ENCODE results near the gene PLD4. TPM values are rescaled to one million over a fixed set of nuclear protein-coding genes. Genes with fewer than 3 reads are reported as not detected.

The PLD4 gene
- total and polyA plus RNA-seq, 9 of the 15 experiments (the other 6 are each of a cell fraction or from before 2014, with no cell fraction given): 0.18 to 0.24 TPM; not detected in 7

DNA sequence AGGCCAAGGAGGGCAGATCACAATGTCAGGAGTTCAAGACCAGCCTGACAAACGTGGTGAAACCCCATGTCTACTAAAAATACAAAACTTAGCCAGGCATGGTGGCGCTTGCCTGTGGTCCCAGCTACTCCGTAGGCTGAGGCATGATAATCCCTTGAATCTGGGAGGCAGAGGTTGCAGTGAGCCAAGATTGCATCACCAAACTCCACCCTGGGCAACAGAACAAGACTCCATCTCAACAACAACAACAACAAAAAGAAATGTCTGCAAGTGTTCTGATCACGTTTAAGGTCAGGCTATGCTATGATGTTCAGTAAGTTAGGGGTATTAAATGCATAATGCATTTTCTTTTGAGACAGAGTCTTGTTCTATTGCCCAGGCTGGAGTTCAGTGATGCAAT, 6.7 kb upstream of the PLD4 start:
- Histone ChIP-seq H3K9me3 (replicated peaks; ENCODE audit: control insufficient read depth, insufficient read depth, low read depth, low read length) (no peaks in the 10 kb centered on the region), H3K79me2 (ENCODE audit: control insufficient read depth, insufficient read depth, low read length) (no peaks in the 10 kb centered on the region), H3K9ac (ENCODE audit: insufficient read depth in 1 of 2, low read depth in 2 of 2, low read length in 2 of 2) (no peak overlapping the region), H4K20me1 (replicated peaks; ENCODE audit: control insufficient read depth, insufficient read depth, low read length) (no peaks in the 10 kb centered on the region), H3K4me2 (ENCODE audit: insufficient read depth, low read length) (no peak overlapping the region), H3K4me1 (replicated peaks in 1 of 2; ENCODE audit: control insufficient read depth in 2 of 2, insufficient read depth in 2 of 2, low read length in 2 of 2) (peaks cover 0 to 4% of the 10 kb centered on the region in 2 experiments; a peak in 2 of 5 replicates), H3K9me1 (ENCODE audit: control insufficient read depth, insufficient read depth, low read length) (no peaks in the 10 kb centered on the region), H3K36me3 (ENCODE audit: control insufficient read depth, insufficient read depth, low read length) (no peaks in the 10 kb centered on the region), H2AFZ (ENCODE audit: low read depth, low read length) (no peak overlapping the region), H3K27me3 (ENCODE audit: control insufficient read depth in 2 of 2, insufficient read depth in 2 of 2, low read length in 2 of 2) (no peaks in the 10 kb centered on the region; a peak in 2 of 5 replicates), H3K4me3 (no peak overlapping the region), H3K27ac (ENCODE audit: extremely low read depth, low read depth, low read length) (no peak overlapping the region)
- BruUV-seq (replicated peaks): no TSS peak
- TF ChIP-seq, protein P1, sequence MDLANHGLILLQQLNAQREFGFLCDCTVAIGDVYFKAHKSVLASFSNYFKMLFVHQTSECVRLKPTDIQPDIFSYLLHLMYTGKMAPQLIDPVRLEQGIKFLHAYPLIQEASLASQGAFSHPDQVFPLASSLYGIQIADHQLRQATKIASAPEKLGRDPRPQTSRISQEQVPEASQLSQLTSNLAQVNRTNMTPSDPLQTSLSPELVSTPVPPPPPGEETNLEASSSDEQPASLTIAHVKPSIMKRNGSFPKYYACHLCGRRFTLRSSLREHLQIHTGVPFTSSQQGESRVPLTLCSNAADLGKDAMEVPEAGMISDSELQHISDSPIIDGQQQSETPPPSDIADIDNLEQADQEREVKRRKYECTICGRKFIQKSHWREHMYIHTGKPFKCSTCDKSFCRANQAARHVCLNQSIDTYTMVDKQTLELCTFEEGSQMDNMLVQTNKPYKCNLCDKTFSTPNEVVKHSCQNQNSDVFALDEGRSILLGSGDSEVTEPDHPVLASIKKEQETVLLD (IDR thresholded peaks at IDR 0.05): no peak
- TF ChIP-seq MYBL2 (IDR thresholded peaks at IDR 0.05; ENCODE audit: low read depth) (no peak), MYBL2 (CRISPR knock-in tag; IDR thresholded peaks at IDR 0.05; ENCODE audit: borderline replicate concordance) (no peak), THAP7 (CRISPR knock-in tag; IDR thresholded peaks at IDR 0.05) (no peak), CEBPG (CRISPR knock-in tag; IDR thresholded peaks at IDR 0.05) (no peak), CEBPG (tag; conservative IDR thresholded peaks at IDR 0.05 in 1 of 2, IDR thresholded peaks at IDR 0.05 in 1 of 2) (peak; percentile 19 to 70; a peak in 3 of 4 replicates), ATF3 (IDR thresholded peaks at IDR 0.05) (peak; percentile 65; the same call in 1 of the 2 replicates), ATF3 (CRISPR knock-in tag; conservative IDR thresholded peaks at IDR 0.05) (no peak)
- TF ChIP-seq, protein P2, sequence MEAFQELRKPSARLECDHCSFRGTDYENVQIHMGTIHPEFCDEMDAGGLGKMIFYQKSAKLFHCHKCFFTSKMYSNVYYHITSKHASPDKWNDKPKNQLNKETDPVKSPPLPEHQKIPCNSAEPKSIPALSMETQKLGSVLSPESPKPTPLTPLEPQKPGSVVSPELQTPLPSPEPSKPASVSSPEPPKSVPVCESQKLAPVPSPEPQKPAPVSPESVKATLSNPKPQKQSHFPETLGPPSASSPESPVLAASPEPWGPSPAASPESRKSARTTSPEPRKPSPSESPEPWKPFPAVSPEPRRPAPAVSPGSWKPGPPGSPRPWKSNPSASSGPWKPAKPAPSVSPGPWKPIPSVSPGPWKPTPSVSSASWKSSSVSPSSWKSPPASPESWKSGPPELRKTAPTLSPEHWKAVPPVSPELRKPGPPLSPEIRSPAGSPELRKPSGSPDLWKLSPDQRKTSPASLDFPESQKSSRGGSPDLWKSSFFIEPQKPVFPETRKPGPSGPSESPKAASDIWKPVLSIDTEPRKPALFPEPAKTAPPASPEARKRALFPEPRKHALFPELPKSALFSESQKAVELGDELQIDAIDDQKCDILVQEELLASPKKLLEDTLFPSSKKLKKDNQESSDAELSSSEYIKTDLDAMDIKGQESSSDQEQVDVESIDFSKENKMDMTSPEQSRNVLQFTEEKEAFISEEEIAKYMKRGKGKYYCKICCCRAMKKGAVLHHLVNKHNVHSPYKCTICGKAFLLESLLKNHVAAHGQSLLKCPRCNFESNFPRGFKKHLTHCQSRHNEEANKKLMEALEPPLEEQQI (IDR thresholded peaks at IDR 0.05): no peak
- in situ Hi-C loops (cut with MboI): no loop called here
- 19% methylated on average over 4 of the region's 4 CpGs for WGBS (ENCODE audit: insufficient coverage, low coverage, missing lambda C conversion rate)
- ATAC-seq (no peak), DNase-seq (ENCODE audit: extremely low read depth in 1 of 4, low spot score in 3 of 4) (no peak), FAIRE-seq (no peak)
- intact Hi-C loops (cut with micrococcal nuclease): no loop called here
- ChIA-PET POLR2A (no interaction called here), CTCF (ENCODE audit: low intra/inter-chr PET ratio) (no interaction called here)
